ENCODE results near the gene ELOVL5.

DNA sequence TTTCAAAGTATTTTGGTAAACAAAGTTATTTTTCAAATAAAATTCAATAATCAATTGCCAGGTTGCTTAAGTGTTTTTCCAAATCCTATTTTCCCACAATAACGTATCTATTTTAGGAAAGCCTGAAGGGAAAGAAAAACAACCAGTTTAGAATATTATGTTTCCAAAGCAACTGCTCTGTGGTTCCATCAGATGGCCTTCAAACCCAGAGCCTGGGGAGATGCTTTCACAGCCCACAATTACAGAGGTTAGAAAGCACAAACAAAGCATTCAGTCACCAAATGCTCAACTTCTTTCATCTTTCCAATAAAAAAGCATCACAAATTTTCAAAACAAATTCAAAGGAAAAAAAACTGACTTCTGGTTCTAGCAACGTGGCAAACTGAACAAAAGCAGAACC is 66.0 kb downstream of the ELOVL5 start:
- TF ChIP-seq CTCF (IDR thresholded peaks at IDR 0.05; ENCODE audit: low read depth, low read length): no peak
- TF ChIP-seq POLR2A (IDR thresholded peaks at IDR 0.05; ENCODE audit: extremely low read depth, insufficient read length): no peak

All from NB4 (cell line).